Activated CD4-positive, alpha-beta T cell treated with anti-CD3 and anti-CD28 coated beads, Interleukin-2, Interleukin-6, amounts not matched to agents 100 ng/mL and 50 ng/mL, durations not matched to agents 16 hours and 8 hours (primary cell): ENCODE measurements around the gene SELENON.

Experiments
- DNase-seq: peaks from one replicate; pipeline ENCODE4 v3.0.0-alpha.2; 2020

Gene SELENON, protein sequence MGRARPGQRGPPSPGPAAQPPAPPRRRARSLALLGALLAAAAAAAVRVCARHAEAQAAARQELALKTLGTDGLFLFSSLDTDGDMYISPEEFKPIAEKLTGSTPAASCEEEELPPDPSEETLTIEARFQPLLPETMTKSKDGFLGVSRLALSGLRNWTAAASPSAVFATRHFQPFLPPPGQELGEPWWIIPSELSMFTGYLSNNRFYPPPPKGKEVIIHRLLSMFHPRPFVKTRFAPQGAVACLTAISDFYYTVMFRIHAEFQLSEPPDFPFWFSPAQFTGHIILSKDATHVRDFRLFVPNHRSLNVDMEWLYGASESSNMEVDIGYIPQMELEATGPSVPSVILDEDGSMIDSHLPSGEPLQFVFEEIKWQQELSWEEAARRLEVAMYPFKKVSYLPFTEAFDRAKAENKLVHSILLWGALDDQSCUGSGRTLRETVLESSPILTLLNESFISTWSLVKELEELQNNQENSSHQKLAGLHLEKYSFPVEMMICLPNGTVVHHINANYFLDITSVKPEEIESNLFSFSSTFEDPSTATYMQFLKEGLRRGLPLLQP

DNA sequence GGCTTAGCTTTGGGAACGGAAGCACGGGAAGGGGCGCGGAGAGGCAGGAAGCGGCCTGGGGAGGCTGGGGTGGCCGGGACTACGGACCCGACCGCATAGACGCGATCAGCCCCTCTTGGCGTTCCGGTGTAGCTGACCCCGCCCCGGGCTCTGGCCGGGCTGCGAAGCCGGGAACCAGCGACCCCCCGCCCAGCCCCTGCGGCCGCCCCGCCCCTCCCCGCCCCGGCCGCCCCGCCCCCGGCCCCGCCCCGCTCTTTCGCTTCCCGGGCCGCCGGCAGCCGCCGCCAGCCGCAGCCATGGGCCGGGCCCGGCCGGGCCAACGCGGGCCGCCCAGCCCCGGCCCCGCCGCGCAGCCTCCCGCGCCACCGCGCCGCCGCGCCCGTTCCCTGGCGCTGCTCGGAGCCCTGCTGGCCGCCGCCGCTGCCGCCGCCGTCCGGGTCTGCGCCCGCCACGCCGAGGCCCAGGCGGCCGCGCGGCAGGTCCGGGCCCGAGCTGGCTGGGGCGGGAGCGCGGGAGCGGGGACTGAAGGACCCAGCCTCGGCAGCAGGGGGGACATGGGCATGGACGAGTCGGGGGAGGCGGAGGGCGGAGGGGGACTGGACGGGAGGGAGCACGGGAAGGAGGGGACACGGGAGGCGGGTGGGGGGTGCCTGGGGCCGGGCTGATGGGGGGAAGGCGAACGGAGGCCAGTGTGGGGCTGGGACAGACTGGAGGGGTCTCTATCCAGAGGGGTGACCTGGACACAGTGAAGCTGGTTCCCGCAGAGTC lies at the start of gene SELENON:
TSS of gene SELENON (plus strand) at position 259 of the 768 bp plus-strand sequence. CDS start at position 297, 38 bp downstream.
- no peak for DNase-seq

DNA sequence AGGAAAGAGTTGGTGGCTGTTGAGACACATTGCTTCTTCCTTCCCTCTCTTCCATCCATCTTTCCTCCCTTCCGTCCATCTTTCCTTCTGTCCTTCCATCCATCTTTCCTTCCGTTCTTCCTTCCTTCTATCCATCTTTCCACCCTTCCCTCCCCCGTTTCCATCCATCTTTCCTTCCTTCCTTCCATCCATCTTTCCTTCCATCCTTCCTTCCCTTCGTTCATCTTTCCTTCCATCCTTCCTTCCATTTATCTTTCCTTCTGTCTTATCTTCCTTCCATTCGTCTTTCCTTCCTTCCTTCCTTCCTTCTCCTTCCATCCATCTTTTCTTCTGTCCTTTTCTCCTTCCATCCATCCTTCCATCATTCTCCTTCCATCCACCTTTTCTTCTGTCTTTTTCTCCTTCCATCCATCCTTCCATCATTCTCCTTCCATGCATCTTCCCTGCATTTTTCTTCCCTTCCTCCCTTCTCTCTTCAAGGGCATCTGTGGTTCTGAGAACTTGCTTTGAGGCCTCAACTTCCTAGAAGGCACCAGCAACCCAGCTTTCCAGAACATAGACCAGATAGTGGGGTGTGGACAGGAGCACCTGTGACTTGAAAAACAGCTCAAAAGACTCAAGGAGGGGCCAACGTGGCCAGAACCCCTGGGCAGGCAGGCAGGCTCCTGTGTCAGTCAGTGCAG lies 48.9 kb upstream of the SELENON start:
- DNase-seq: no peak

DNA sequence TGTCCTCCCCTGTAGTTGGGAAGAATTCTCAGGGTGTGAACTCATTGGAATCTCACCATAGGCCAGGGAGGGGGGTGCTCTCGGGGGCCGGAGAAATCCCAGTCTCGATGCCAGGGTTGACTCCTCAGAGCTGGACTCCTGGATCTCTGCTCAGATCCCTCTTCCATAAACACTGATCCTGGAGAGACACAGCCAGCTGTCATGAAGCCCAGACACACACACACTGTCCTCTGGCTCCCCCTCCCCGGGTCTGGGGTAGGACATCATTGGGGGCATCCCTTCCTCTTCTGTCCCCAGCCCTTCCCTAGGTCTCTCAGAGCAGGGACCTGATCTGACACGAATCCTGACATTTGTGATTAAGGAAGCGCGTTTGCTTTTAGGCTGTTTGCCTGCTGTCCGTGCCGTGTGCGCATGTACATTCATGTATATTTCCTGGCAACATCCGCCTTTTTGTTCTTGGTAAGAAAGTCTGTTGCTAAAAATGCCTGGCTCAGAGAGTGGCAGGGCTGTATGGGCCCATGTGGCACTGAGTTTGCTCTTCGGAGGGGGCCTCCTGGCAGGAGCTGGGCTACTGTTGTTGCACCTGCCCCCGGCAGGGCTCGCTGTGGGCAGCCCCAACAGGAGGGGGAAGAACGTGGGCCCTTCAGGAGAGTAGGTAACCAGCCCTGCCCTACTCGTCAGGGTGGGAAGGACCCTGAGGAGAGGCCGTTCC lies 45.4 kb upstream of the SELENON start:
- DNase-seq: no peak

DNA sequence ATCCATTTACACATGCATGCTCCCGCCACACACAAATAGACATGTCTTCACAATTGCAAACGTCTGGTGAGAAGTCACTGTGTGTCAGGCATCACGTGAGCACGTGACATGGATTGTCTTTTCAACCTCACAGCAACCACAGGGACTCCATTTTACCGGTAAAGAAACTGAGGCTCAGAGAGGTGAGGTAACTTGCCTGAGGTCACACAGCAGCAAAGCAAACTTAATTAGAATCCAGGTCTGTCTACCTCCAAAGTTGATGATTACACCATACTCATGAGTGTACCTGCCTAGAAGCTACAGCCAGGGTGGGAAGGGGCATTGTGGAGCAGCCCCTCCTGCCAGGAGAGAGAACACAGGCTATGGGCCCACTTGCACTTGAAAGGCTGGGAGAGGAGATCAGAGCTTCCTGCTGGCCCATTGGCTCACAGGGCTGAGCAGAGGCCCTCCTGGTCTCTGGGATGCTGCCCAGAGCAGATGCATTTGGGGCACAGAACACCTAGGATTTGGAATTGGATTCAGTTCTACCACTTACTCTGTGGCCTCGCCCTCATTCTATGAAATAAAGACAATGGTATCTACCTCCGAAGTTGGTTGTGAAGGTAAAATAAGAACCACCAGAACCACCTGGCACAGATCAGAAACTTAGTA lies 44.4 kb upstream of the SELENON start:
- no peak for DNase-seq

DNA sequence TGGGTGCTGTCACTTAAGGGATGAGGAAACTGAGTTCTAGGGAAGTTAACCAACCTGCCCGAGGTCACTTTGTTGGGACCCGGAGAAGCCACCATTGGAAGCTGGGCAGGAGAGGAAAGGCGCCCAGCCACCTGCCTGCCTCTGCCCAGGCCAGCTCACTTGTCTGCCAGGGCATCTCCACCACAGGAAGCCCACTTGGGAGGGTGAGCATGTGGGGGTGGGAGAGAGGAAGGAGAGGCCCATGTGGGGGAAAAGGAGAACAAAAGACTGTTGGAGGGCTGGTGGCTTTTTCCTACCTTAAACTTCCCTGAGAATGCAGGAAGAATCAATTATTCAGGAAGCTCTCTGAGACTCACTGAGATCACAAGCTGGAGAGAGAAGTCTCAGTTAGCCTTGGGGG lies 43.8 kb upstream of the SELENON start:
- DNase-seq: no peak

DNA sequence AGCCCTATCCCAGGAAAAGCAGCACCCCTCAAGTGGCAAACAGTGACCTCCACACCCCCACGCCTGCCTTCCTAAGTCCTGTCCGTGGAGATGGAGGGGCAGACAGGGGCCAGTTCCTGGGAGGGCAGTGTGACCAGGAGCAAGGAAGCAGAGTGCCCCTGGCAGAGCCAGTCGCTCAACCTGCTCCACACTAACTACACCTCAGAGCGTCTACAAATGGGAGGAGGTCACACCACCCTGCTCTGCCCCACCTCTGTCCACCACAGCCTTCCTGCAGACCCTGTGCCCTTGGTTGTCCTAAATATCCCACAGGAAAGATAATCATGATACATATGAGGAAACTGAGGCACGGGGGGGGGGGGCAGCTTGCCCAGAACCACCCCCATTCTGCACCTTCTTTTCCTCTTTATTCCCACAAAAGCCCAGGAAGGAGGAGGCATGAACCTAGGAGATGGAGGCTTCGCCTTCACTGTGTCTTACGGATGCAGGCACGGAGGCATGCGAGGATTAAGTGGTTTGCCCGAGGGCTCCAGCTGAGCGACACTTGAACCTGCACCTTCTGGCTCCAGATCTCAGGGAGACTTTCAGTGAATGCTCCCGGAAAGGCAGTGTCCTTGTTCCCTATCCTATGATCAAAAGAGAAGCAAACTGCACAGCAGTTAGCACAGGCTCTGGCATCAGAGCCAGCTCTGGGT lies 42.7 kb upstream of the SELENON start:
- DNase-seq: no peak

DNA sequence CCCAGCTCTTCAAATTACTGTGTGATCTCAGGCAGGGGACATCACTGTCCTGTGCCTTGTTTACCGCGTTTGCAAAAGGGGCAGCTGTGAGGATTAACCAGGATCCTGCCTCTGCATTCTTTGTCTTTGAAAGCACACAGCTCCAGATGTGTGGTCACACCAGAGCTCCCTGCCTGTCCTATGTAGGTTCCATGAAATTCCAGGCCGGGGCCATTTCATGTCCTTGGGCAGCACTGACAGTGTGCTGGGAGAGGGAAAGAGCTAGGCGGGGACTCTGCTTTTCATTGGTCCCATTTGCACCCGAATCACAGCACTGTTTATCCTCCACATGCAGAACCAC lies 42.2 kb upstream of the SELENON start:
- no peak for DNase-seq

DNA sequence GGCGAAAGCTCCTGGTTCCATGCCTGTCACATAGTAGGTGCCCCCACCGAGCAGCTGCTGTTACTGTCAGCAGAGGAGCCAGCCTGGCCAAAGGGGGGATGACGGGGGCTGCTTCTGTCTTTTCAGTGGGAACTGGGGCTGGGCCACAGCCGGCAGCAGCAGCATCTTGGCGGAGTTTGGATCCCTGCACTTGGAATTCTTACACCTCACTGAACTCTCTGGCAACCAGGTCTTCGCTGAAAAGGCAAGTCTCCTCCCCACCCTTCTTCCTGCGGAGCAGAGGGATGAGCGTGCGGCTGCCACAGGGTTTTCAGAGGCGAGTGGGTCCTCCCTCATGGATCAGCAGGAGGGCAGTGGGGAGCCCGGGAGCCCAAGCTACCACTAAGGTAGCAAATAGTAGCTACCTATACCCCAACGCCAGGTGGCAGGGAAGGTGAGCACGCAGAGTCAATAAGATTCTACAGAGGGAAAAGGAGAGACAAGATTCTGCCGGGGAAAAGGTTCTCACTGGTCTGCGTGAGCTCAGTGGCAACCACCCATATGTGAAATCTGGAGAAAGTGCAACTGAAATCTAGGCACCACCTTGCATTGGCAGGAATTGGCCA lies 41.4 kb upstream of the SELENON start:
- DNase-seq: no peak

DNA sequence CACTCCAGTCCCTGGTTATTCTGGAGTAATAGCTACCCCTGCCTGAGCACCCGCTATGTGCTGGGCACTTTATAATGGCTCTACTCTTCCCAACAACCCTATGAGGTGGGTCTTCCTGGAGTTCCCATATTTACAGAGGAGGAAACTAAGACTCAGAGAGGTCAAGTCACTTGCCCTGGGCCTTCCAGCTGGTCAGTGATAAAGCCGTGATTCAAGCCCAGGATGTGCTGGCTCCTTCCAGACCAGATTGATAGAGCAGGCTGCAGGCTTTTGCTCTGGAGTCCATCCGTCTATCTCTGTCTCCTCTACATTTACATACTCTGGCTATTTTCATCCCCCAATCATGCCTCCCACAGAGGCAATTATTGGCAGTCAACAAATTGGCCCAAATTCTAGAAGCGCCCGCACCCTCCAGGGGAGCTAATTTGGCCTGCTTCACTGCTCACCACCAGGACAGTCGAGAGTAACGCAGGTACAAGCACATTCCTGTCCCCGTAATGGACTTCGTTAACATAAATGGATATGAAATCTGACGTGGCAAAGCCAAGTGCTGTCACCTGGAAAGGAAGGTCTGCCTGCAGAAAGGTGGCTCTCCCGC lies 39.8 kb upstream of the SELENON start:
- no peak for DNase-seq

DNA sequence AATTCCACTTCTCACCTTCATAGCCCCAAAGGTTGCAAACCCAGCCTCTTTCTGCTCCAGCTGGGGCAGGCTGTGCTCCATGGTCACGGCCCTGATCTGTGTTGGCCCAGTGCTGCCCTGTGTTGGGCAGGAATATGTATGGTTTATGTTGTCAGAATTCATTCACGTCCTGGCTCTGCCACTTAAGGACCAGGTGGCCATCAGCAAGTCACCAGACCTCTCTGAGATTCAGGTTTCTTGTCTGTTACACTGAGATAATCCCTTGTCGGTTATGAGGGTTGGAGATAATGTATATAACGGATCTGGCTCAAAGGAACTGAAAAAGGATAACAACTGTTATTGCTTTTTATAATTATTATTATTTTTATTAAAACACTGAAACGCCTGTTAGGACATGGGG lies 39.1 kb upstream of the SELENON start:
- DNase-seq: no peak

DNA sequence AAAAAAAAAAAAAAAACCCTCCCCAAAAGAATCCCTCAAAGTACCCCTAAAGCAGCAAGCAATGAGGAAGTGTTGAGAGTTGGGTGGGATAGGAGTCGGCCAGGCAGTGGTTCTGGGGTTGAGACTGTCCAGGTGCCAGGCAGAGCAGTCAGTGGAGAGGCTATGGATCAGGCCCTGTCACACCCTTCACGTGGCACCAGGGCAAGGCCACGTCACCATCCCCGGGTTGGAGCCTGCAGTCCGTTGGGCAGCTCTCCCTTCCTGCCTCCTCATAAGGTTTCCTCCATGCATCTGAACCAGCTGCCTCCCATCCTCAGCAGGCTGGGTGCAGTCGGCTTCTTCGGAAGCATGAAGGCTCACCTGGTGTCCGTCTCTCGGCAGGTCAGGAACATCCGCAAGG lies 36.5 kb upstream of the SELENON start:
- DNase-seq: no peak

DNA sequence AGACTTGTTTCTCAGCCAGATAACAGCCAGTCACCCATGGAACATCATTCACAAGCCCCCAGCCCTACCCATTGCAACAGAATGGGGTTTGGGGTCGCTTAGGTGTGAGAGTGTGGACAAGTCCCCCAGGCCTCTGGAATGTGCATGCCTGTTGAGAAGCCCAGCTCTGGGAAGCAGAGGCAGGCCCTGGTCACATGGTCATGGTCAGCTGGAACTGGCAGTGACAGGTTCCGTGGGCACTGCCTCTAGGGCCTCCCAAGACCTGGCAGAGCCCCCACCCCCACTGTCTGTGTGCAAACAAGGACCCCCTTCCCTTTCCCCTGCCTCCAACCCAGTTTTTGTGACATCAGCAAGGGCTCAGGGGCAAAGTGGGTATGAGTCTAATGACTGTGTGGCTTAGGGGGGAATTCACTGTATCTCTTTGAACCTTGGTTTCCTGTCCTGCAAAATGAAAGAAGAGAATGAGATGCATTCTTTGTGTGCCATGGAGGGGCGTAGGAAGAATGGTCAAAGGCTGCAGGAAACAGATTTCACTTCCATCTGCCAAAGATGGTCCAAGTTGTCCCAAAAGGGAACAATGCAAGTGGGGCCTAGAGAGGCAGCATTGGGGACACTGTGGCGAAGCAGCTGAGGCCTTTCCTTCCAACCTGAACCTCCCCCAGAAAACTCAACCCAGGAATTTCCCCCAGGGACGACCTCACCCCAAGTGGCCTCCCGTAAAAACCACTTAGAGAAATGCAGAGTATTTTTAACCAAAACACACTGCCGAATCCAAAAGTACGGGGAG lies 34.7 kb upstream of the SELENON start:
- DNase-seq: no peak

DNA sequence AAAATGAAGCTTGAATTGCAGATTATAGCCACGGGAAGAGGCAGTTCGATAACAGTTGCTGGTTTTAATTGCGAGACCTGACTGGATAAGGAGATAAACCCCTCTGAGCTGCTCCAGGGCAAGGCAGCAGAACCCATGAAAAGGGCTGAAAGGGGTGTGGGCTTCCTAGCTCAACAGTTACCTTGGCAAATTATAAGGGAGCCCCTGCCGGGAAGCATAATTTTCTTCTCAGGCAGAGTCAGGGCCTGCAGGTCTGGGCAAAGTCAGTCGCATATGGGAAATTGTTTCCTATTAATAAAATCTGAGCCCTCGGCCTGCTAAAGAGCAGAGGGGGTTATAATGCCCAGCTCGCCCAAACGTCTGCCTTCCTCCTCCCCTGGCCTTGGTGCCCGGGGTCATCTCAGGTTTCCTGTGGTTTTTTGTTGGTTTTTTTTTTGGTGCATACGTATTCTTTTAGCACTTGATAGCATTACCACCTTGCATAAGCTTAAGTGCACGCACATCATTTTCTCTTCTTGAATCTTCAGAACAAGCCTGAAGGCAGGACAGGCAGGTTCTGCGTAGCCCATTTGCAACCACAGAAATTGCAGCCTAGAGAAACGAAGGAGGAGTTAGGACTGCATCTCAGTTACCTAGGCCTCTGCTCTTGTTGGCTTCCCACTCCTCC lies 33.9 kb upstream of the SELENON start:
- no peak for DNase-seq

DNA sequence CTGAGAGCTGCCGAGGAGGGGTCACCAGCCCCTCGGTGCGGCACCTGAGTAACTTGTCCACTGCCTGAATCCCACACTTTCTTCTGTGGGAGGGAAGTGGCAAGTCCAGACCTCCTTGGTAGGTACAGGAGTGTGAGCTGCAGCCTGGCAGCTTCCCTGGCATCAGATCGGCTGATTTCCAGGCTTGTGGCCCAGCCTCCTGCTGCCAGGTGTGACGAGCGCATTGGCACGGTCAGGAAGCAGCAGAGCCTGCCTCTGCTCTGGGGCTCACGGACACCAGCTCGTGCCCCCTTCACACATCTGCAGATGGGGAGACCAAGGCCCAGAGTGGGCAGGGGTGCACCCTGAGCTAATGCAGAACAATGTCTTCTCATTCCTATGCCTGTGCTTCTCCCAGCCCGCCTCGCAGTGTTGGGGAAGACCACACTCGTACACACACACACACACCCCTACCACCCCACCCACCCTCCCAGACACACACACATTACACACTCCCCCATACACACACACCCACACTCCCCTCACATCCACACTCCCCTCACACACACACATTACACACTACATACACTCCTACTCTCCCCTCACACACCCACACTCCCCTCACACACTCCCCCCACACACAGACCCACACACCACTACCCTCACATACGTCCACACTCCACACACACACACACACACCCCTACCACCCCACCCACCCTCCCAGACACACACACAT lies 33.1 kb upstream of the SELENON start:
- no peak for DNase-seq

DNA sequence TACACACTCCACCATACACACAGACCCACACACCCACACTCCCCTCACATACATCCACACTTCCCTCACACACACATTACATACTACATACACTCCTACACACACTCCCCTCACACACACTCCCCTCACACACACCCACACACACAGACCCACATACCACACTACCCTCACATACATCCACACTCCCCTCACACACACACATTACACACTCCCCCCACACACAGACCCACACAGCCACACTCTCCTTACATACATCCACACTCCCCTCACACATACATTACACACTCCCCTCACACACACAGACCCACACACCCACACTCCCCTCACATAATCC lies 32.6 kb upstream of the SELENON start:
- no peak for DNase-seq

DNA sequence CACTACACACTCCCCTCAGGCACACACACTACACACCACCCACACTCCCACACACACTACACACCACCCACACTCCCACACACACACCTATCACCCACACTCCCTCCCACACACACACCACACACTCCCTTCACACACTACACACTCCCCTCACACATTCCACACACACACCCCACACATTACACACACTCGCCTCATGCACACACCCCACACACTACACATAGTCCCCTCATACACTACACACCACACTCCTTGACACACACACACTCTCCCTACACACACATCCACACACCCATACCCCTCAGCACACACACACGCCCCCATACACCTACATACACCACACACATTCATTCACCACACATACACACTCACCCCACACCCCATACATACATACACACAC lies 31.0 kb upstream of the SELENON start:
- no peak for DNase-seq

DNA sequence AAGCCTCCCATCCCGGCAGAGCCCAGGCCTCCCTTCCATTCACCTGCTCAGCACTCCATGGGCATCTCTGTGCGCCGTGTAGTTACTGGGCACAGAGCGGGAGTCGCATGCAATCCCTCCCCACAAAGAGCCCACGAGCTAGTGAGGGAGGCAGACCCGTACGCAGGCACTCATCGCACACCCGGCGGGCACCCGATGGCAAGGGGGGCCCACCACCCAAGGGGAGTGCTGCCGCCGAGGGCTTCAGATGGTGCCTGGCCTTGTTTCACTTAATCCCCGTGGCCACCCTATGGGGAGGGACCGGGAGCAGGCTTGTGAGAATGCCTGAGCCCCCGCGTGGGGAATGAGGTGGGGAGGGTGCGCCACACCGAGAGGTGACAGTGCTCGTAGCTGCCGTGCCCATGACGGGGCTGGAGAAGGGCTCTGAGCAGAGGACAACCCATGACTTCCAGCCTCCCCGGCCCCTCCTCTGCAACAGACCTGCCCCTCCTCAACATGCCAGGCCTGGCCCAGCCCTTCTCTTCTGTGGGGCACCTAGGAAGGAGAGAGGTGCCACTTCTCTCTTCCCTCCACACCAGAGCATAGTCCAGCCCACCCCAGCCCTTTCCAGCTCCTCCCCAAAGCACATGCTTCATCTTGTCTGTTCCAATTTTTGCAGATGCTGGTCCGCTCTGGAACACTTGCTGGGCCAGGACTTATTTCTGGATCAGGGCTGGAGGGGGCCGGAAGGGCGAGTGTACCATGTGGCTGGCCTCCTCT lies 30.2 kb upstream of the SELENON start:
- DNase-seq: no peak
